CD14-positive monocyte (primary cell): Measurements from ENCODE around the gene PNLIPRP2. TPM values are rescaled to one million over a fixed set of nuclear protein-coding genes. Genes with fewer than 3 reads are reported as not detected.

ENCODE experiments used
- DNase-seq, 3 donors: peaks; one replicate each; pipeline ENCODE4 v3.0.0-alpha.2; 2011 to 2022
- H2AFZ ChIP-seq: 2 replicates; pipeline ENCODE4 v1.6.0; 2012; ENCODE audit warnings: mild to moderate bottlenecking, low read depth, low read length, inconsistent platforms; ENCODE audit not compliant: insufficient read depth, poor library complexity, severe bottlenecking
- H3K27ac ChIP-seq, 2 donors: 1 replicate in 1 of 2; 2 replicates in 1 of 2; pipeline ENCODE4 v1.5.1; 2012 to 2013; ENCODE audit warnings: low read length in 2 of 2, control low read depth in 1 of 2, inconsistent platforms in 1 of 2, low read depth in 1 of 2, mild to moderate bottlenecking in 1 of 2
- H3K27me3 ChIP-seq, 2 donors: one replicate each; pipeline versions ENCODE4 v1.6.0 to v1.6.1; 2011 to 2013; ENCODE audit warnings: low read length in 2 of 2; ENCODE audit not compliant: control insufficient read depth in 2 of 2, insufficient read depth in 2 of 2
- H3K36me3 ChIP-seq, 2 donors: replicated peaks in 1 of 2; 1 replicate in 1 of 2; 2 replicates in 1 of 2; pipeline versions ENCODE4 v1.5.1 to v1.6.1; 2012 to 2013; ENCODE audit warnings: low read length in 2 of 2, control low read depth in 1 of 2, inconsistent platforms in 1 of 2, mild to moderate bottlenecking in 1 of 2; ENCODE audit not compliant: insufficient read depth in 2 of 2, control insufficient read depth in 1 of 2
- H3K4me1 ChIP-seq, 2 donors: 1 replicate in 1 of 2; 2 replicates in 1 of 2; pipeline versions ENCODE4 v1.5.1 to v1.6.1; 2012 to 2013; ENCODE audit warnings: low read length in 2 of 2, control low read depth in 1 of 2, inconsistent platforms in 1 of 2, mild to moderate bottlenecking in 1 of 2, moderate library complexity in 1 of 2; ENCODE audit not compliant: insufficient read depth in 2 of 2, control insufficient read depth in 1 of 2
- H3K4me2 ChIP-seq: replicated peaks from 2 replicates; pipeline ENCODE3; 2012; ENCODE audit warnings: low read length, moderate library complexity, mild to moderate bottlenecking; ENCODE audit not compliant: poor library complexity, severe bottlenecking; ENCODE audit errors: extremely low read depth
- H3K4me3 ChIP-seq, 3 experiments: fragments of 200-600 bp in 1 of 3; sonication (generic) in 1 of 3; replicated peaks in 1 of 3; 1 replicate in 2 of 3; 2 replicates in 1 of 3; pipeline ENCODE4 v1.5.1; 2011 to 2013; ENCODE audit warnings: low read length in 3 of 3, mild to moderate bottlenecking in 3 of 3, control low read depth in 2 of 3, low read depth in 2 of 3, inconsistent platforms in 1 of 3, moderate library complexity in 1 of 3
- H3K79me2 ChIP-seq: 2 replicates; pipeline ENCODE4 v1.6.0; 2012; ENCODE audit warnings: mild to moderate bottlenecking, control low read depth, inconsistent platforms, low read length, moderate library complexity; ENCODE audit not compliant: insufficient read depth
- H3K9ac ChIP-seq: 2 replicates; pipeline ENCODE4 v1.6.0; 2017; ENCODE audit warnings: low read length, mild to moderate bottlenecking; ENCODE audit not compliant: insufficient read depth, poor library complexity, severe bottlenecking
- H3K9me3 ChIP-seq, 2 donors: replicated peaks in 1 of 2; 1 replicate in 1 of 2; 2 replicates in 1 of 2; pipeline versions ENCODE4 v1.5.1 to v1.6.1; 2012 to 2013; ENCODE audit warnings: low read length in 2 of 2, control low read depth in 1 of 2; ENCODE audit not compliant: control insufficient read depth in 1 of 2, insufficient read depth in 1 of 2
- H4K20me1 ChIP-seq: 2 replicates; pipeline ENCODE4 v1.6.0; 2012; ENCODE audit warnings: mild to moderate bottlenecking, low read length, control low read depth, moderate library complexity; ENCODE audit not compliant: insufficient read depth
- H3K27ac Mint-ChIP-seq, 7 donors: one replicate each; pipeline ENCODE4 v1.8.0; 2020; ENCODE audit warnings: mild to moderate bottlenecking in 7 of 7, mixed read lengths in 7 of 7, moderate library complexity in 6 of 7, inconsistent platforms in 2 of 7
- H3K27me3 Mint-ChIP-seq, 3 donors: one replicate each; pipeline ENCODE4 v1.8.0; 2021 to 2022; ENCODE audit warnings: low read depth in 3 of 3, mild to moderate bottlenecking in 3 of 3, mixed read lengths in 3 of 3, moderate library complexity in 3 of 3, inconsistent platforms in 1 of 3
- H3K36me3 Mint-ChIP-seq, 2 donors: one replicate each; pipeline ENCODE4 v1.8.0; 2020; ENCODE audit warnings: mixed read lengths in 2 of 2, inconsistent platforms in 1 of 2, mild to moderate bottlenecking in 1 of 2
- H3K4me1 Mint-ChIP-seq: one replicate; pipeline ENCODE4 v1.8.0; 2020; ENCODE audit warnings: mild to moderate bottlenecking, mixed read lengths
- H3K4me3 Mint-ChIP-seq, 2 donors: one replicate each; pipeline ENCODE4 v1.8.0; 2020; ENCODE audit warnings: mild to moderate bottlenecking in 2 of 2, mixed read lengths in 2 of 2, moderate library complexity in 1 of 2
- H3K9me3 Mint-ChIP-seq, 7 donors: one replicate each; pipeline ENCODE4 v1.8.0; 2020 to 2022; ENCODE audit warnings: mixed read lengths in 7 of 7, mild to moderate bottlenecking in 6 of 7, moderate library complexity in 6 of 7, inconsistent platforms in 2 of 7
- WGBS: methylation state at CpG from one replicate; pipeline ENCODE4 v1.1.5; 2013; ENCODE audit warnings: missing lambda C conversion rate; ENCODE audit not compliant: insufficient coverage; 5-methylcytosine and 5-hydroxymethylcytosine counted together
- intact Hi-C, 2 donors: fragments of 100-400 bp; cut with micrococcal nuclease; formaldehyde crosslinking; loops; one replicate each; pipeline versions ENCODE4 v1.15.0 to v1.15.1; 2023
- polyA plus RNA-seq, 3 donors: library from polyadenylated mRNA; depleted of rRNA in 1 of 3; unstranded in 2 of 3; stranded (reverse) in 1 of 3; fragments of 300-500 nt in 2 of 3; fragments of >200 nt in 1 of 3; fragmentation: Illumina TruSeq in 2 of 3; gene quantifications; 1 replicate in 2 of 3; 2 replicates in 1 of 3; pipeline ENCODE4 v1.2.3, GENCODE V29; 2012 to 2021
- TF ChIP-seq, protein P1 (sequence below): fragments of 200-600 bp; IDR thresholded peaks from one replicate; pipeline ENCODE4 v1.8.0; 2022; ENCODE audit warnings: antibody characterized with exemption, mild to moderate bottlenecking

The PNLIPRP2 gene
- polyA plus RNA-seq, 3 donors: not detected

DNA sequence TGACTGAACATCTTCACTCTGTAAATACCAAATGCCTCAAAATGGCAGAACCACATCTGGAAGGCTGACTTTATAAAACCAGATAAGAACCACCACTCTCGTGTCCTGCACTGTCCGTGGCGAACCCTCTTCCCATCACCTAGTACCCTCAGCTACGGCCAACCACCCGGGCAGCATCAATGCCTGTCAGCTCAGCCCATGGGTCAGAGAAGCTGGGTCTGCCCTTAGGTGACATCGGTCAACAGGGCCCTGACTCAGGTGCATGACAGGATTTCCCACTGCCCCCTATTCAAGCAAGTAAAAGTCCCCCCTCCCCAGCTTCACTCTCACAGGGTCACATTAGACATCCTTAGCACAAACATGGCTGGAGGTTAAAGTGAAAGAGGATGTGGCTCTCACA is 65.1 kb downstream of the PNLIPRP2 start:
- Histone ChIP-seq H3K4me2 (no peak overlapping the region), H3K9me3 (no peaks in the 10 kb centered on the region), H3K27ac (no peak overlapping the region), H3K79me2 (no peaks in the 10 kb centered on the region), H3K36me3 (no peaks in the 10 kb centered on the region), H2AFZ (no peak overlapping the region), H3K9ac (no peak overlapping the region), H4K20me1 (no peaks in the 10 kb centered on the region), H3K27me3 (no peaks in the 10 kb centered on the region), H3K4me3 (no peak overlapping the region), H3K4me1 (no peaks in the 10 kb centered on the region)
- Mint-ChIP-seq H3K27ac (peak overlapping the region in 1 of 7 donors; percentile 54), H3K9me3 (peaks cover 0 to 2% (median 0%) of the 10 kb centered on the region in 7 donors), H3K36me3 (no peaks in the 10 kb centered on the region), H3K4me3 (no peak overlapping the region), H3K4me1 (peaks cover 1% of the 10 kb centered on the region), H3K27me3 (peaks cover 4 to 16% (median 8%) of the 10 kb centered on the region in 3 donors)
- DNase-seq: no peak
- 90% methylated on average over 6 of the region's 6 CpGs for WGBS
- intact Hi-C loops: no loop called here
- TF ChIP-seq, protein P1, sequence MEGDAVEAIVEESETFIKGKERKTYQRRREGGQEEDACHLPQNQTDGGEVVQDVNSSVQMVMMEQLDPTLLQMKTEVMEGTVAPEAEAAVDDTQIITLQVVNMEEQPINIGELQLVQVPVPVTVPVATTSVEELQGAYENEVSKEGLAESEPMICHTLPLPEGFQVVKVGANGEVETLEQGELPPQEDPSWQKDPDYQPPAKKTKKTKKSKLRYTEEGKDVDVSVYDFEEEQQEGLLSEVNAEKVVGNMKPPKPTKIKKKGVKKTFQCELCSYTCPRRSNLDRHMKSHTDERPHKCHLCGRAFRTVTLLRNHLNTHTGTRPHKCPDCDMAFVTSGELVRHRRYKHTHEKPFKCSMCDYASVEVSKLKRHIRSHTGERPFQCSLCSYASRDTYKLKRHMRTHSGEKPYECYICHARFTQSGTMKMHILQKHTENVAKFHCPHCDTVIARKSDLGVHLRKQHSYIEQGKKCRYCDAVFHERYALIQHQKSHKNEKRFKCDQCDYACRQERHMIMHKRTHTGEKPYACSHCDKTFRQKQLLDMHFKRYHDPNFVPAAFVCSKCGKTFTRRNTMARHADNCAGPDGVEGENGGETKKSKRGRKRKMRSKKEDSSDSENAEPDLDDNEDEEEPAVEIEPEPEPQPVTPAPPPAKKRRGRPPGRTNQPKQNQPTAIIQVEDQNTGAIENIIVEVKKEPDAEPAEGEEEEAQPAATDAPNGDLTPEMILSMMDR: no peak

DNA sequence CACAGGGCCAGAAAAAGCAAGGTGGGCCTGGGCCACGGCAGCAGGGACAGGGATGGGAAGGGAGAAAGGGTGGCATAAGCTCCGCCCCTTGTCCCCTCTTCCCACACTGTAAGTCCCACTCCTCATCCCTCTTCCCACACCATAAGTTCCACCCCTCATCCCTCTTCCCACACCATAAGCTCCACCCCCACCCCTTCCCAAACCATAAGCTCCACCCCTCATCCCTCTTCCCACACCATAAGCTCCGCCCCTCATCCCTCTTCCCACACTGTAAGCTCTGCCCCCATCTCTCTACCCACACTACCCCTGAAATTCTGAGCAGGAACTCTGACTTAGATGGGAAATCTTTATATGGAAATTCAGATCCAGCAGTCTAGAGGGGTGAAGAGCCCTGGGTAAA is 65.9 kb downstream of the PNLIPRP2 start:
- Histone ChIP-seq H3K27me3 (no peaks in the 10 kb centered on the region), H3K36me3 (no peaks in the 10 kb centered on the region), H3K27ac (no peak overlapping the region), H3K79me2 (no peaks in the 10 kb centered on the region), H3K9ac (no peak overlapping the region), H3K4me1 (no peaks in the 10 kb centered on the region), H2AFZ (no peak overlapping the region), H3K4me2 (no peak overlapping the region), H4K20me1 (no peaks in the 10 kb centered on the region), H3K9me3 (no peaks in the 10 kb centered on the region), H3K4me3 (no peak overlapping the region)
- intact Hi-C loops: no loop called here
- H3K27ac Mint-ChIP-seq: peak overlapping the region in 1 of 7 donors; percentile 25
- WGBS: no CpG with 5 or more reads among the region's 3 CpGs
- no peak for DNase-seq
- H3K4me1 Mint-ChIP-seq: peaks cover 1% of the 10 kb centered on the region
- H3K36me3 Mint-ChIP-seq: no peaks in the 10 kb centered on the region
- H3K4me3 Mint-ChIP-seq: no peak overlapping the region
- H3K9me3 Mint-ChIP-seq: peaks cover 0 to 2% (median 0%) of the 10 kb centered on the region in 7 donors
- TF ChIP-seq, protein P1: no peak
- peaks cover 6 to 16% (median 7%) of the 10 kb centered on the region in 3 donors for H3K27me3 Mint-ChIP-seq
